Right lobe of liver (tissue), 6 donors: ENCODE data around the gene MAP1B. TPM values are rescaled to one million over a fixed set of nuclear protein-coding genes. Genes with fewer than 3 reads are reported as not detected.

Experiments
- ATAC-seq, 4 donors: fragments of 200-7000 bp; cut with Tn5 transposase; one replicate each; pipeline ENCODE4 v1.9.1; 2020; ENCODE audit warnings: mild to moderate bottlenecking in 4 of 4, moderate library complexity in 4 of 4
- DNase-seq, 3 donors: peaks; one replicate each; pipeline ENCODE4 v3.0.0-alpha.2; 2020
- H3K27ac ChIP-seq, 3 donors: fragments of 200-600 bp; one replicate each; pipeline ENCODE4 v1.8.0; 2022
- H3K27me3 ChIP-seq, 2 donors: fragments of 200-600 bp; one replicate each; pipeline ENCODE4 v1.8.0; 2022
- H3K36me3 ChIP-seq, 4 donors: fragments of 200-600 bp; sonication (generic) in 1 of 4; one replicate each; pipeline versions ENCODE4 v1.5.1 to v1.8.0; 2017 to 2022; ENCODE audit warnings: control low read depth in 1 of 4
- H3K4me1 ChIP-seq, 4 donors: fragments of 200-600 bp; sonication (generic) in 1 of 4; one replicate each; pipeline versions ENCODE4 v1.5.1 to v1.8.0; 2017 to 2022; ENCODE audit warnings: control low read depth in 1 of 4
- H3K4me3 ChIP-seq, 3 donors: fragments of 200-600 bp; one replicate each; pipeline ENCODE4 v1.8.0; 2022
- H3K9me3 ChIP-seq, 4 donors: fragments of 200-600 bp; sonication (generic) in 1 of 4; one replicate each; pipeline versions ENCODE4 v1.5.1 to v1.8.0; 2017 to 2022; ENCODE audit warnings: control low read depth in 1 of 4
- CTCF ChIP-seq, 4 donors: fragments of 200-600 bp in 3 of 4; fragments of 450-650 bp in 1 of 4; IDR thresholded peaks; one replicate each; pipeline versions ENCODE4 v1.5.1 to v1.8.0; 2016 to 2022; ENCODE audit warnings: antibody characterized with exemption in 4 of 4, mild to moderate bottlenecking in 2 of 4
- POLR2A ChIP-seq: fragments of 450-650 bp; IDR thresholded peaks from one replicate; pipeline ENCODE4 v1.6.1; 2017; ENCODE audit warnings: antibody characterized with exemption, mild to moderate bottlenecking
- WGBS: methylation state at CpG from one replicate; pipeline ENCODE4 v1.1.6; 2018; ENCODE audit warnings: low coverage, low lambda C conversion rate; ENCODE audit not compliant: insufficient coverage; ENCODE audit errors: missing lambda C conversion rate; 5-methylcytosine and 5-hydroxymethylcytosine counted together
- intact Hi-C, 2 donors: fragments of 100-400 bp; cut with DNase I; formaldehyde crosslinking; loops; one replicate each; pipeline versions ENCODE4 v1.11.2 to v1.14.1; 2022
- total RNA-seq, 6 experiments: library from RNA; depleted of rRNA in 2 of 6; stranded (reverse); fragments of >200 nt in 2 of 6; fragmentation: NEBNext Ultra II Directional in 3 of 6; extraction: Animal tissue kit (Norgen Biotek cat#: 25700) in 3 of 6; gene quantifications; one replicate each; pipeline versions ENCODE4 v1.1.0 to v1.2.4, GENCODE V29; 2016 to 2023
- donor health status: DM: no; HTN: yes; CAD: no.
- donor health status: DM: no; HTN: no; CAD: no.
- donor health status: DM: no; HTN: no; CAD: no.
- donor health status: DM: no; HTN: yes; CAD: no.
- donor health status: DM: no; HTN: yes; CAD: no.

MAP1B gene
- total RNA-seq, 6 experiments from 2014 or later = 2.4 to 14.0 (median 5.3) TPM

GRCh38 chr5:72216756-72217155 is 109.5 kb downstream of the MAP1B start:
- Histone ChIP-seq H3K36me3 (peaks cover 0 to 32% (median 9%) of the 10 kb centered on the region in 4 donors), H3K4me1 (no peaks in the 10 kb centered on the region), H3K27me3 (no peaks in the 10 kb centered on the region), H3K27ac (no peak overlapping the region), H3K9me3 (no peaks in the 10 kb centered on the region), H3K4me3 (no peak overlapping the region)
- no peak for TF ChIP-seq POLR2A
- TF ChIP-seq CTCF (IDR thresholded peaks at IDR 0.05) = no peak
- 86% methylated on average over 2 of the region's 3 CpGs for WGBS
- no peak for DNase-seq
- ATAC-seq = no peak
- intact Hi-C loops = no loop called here

GRCh38 chr5:72221099-72221498 is 113.8 kb downstream of the MAP1B start:
- H3K36me3 ChIP-seq = peaks cover 0 to 57% (median 23%) of the 10 kb centered on the region in 4 donors
- H3K4me1 ChIP-seq = no peaks in the 10 kb centered on the region
- intact Hi-C loops = no loop called here
- no peaks in the 10 kb centered on the region for H3K27me3 ChIP-seq
- no peak overlapping the region for H3K27ac ChIP-seq
- 100% methylated on average over 1 of the region's 1 CpG for WGBS
- TF ChIP-seq CTCF (IDR thresholded peaks at IDR 0.05) (no peak), POLR2A (no peak)
- no peak overlapping the region for H3K4me3 ChIP-seq
- no peak for DNase-seq
- H3K9me3 ChIP-seq = no peaks in the 10 kb centered on the region
- no peak for ATAC-seq

GRCh38 chr5:72221541-72221940 is 114.3 kb downstream of the MAP1B start:
- no peaks in the 10 kb centered on the region for H3K9me3 ChIP-seq
- TF ChIP-seq POLR2A (no peak), CTCF (IDR thresholded peaks at IDR 0.05) (no peak)
- H3K4me3 ChIP-seq = no peak overlapping the region
- H3K4me1 ChIP-seq = no peaks in the 10 kb centered on the region
- no peaks in the 10 kb centered on the region for H3K27me3 ChIP-seq
- intact Hi-C loops = no loop called here
- H3K36me3 ChIP-seq = peaks cover 0 to 58% (median 24%) of the 10 kb centered on the region in 4 donors
- no peak for DNase-seq
- WGBS = 78% methylated on average over 4 of the region's 4 CpGs
- H3K27ac ChIP-seq = no peak overlapping the region
- ATAC-seq = no peak

- TF ChIP-seq POLR2A (no peak), CTCF (IDR thresholded peaks at IDR 0.05) (no peak)
- Histone ChIP-seq H3K36me3 (peaks cover 0 to 58% (median 26%) of the 10 kb centered on the region in 4 donors), H3K4me1 (no peaks in the 10 kb centered on the region), H3K4me3 (no peak overlapping the region), H3K27me3 (no peaks in the 10 kb centered on the region), H3K27ac (no peak overlapping the region), H3K9me3 (no peaks in the 10 kb centered on the region)
- intact Hi-C loops = no loop called here
- DNase-seq = no peak
- ATAC-seq = no peak
- 94% methylated on average over 1 of the region's 1 CpG for WGBS
These were observed 115.2 kb downstream of the MAP1B start for GRCh38 chr5:72222521-72222920.

GRCh38 chr5:72223371-72223770 is 116.1 kb downstream of the MAP1B start:
- Histone ChIP-seq H3K4me3 (no peak overlapping the region), H3K36me3 (peaks cover 0 to 59% (median 26%) of the 10 kb centered on the region in 4 donors), H3K4me1 (no peaks in the 10 kb centered on the region), H3K27ac (no peak overlapping the region), H3K9me3 (no peaks in the 10 kb centered on the region), H3K27me3 (no peaks in the 10 kb centered on the region)
- ATAC-seq = no peak
- 98% methylated on average over 4 of the region's 4 CpGs for WGBS
- TF ChIP-seq CTCF (IDR thresholded peaks at IDR 0.05) (no peak), POLR2A (no peak)
- intact Hi-C loops = no loop called here
- DNase-seq = no peak
